ENCODE data around the gene MAP4K5. TPM values are rescaled to one million over a fixed set of nuclear protein-coding genes. Genes with fewer than 3 reads are reported as not detected.

MAP4K5 gene
- total RNA-seq, 1 experiment from 2014 or later, result 42.7 TPM

DNA sequence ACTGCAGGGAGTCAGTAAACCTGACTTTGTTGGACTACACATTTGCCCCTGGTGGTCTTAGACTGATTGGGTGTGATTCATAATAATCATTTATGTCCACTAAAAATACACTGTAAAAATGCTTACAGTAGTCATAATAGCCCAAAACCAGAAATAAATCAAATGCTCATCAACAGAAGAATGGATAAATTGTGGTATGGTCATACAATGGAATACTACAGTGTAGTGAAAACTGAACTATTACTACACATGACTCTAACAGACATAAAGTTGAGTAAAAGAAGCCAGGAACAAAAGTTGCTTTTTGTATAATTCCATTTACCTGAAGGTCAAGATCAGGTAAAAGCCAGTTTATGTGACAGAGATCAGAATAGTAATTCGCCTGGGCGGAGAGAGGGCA, 78.5 kb downstream of the MAP4K5 start:
- H2BK15ac ChIP-seq (ENCODE audit: low read depth, low read length), result no peak overlapping the region
- H3K9me3 Mint-ChIP-seq, result no peaks in the 10 kb centered on the region
- no peaks in the 10 kb centered on the region for H3K79me2 ChIP-seq (ENCODE audit: insufficient read depth, low read length)
- no peaks in the 10 kb centered on the region for H3K9me3 ChIP-seq (ENCODE audit: control insufficient read depth, low read depth, low read length)
- DNase-seq, result no peak
- H4K5ac ChIP-seq (ENCODE audit: insufficient read length, low read depth, low read length), result no peak overlapping the region
- H3K4me2 ChIP-seq (ENCODE audit: insufficient read depth, insufficient read length, low read length), result no peak overlapping the region
- H3K4me1 Mint-ChIP-seq, result peaks cover 1 to 3% of the 10 kb centered on the region in 2 experiments; a peak in 2 of 4 replicates
- TF ChIP-seq, protein P1, sequence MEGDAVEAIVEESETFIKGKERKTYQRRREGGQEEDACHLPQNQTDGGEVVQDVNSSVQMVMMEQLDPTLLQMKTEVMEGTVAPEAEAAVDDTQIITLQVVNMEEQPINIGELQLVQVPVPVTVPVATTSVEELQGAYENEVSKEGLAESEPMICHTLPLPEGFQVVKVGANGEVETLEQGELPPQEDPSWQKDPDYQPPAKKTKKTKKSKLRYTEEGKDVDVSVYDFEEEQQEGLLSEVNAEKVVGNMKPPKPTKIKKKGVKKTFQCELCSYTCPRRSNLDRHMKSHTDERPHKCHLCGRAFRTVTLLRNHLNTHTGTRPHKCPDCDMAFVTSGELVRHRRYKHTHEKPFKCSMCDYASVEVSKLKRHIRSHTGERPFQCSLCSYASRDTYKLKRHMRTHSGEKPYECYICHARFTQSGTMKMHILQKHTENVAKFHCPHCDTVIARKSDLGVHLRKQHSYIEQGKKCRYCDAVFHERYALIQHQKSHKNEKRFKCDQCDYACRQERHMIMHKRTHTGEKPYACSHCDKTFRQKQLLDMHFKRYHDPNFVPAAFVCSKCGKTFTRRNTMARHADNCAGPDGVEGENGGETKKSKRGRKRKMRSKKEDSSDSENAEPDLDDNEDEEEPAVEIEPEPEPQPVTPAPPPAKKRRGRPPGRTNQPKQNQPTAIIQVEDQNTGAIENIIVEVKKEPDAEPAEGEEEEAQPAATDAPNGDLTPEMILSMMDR (conservative IDR thresholded peaks at IDR 0.05), result no peak
- no peak overlapping the region for H2BK120ac ChIP-seq (ENCODE audit: low read depth, low read length, poor library complexity, severe bottlenecking)
- no peak overlapping the region for H3K14ac ChIP-seq (ENCODE audit: insufficient read depth, low read length)
- no peaks in the 10 kb centered on the region for H3K27me3 Mint-ChIP-seq (ENCODE audit: low read depth)
- H3K4me3 Mint-ChIP-seq, result no peak overlapping the region
- H3K23ac ChIP-seq (ENCODE audit: insufficient read length, low read depth, low read length), result no peak overlapping the region
- H4K91ac ChIP-seq (ENCODE audit: insufficient read length, low read depth, low read length), result no peak overlapping the region
- no peak overlapping the region for H4K8ac ChIP-seq (replicated peaks; ENCODE audit: insufficient read length, low read depth, low read length)
- H3K23me2 ChIP-seq (ENCODE audit: insufficient read length, low read depth, low read length, poor library complexity, severe bottlenecking), result no peaks in the 10 kb centered on the region
- no peaks in the 10 kb centered on the region for H3K27me3 ChIP-seq (ENCODE audit: insufficient read depth, low read length)
- H2BK5ac ChIP-seq (ENCODE audit: insufficient read length, low read length), result no peak overlapping the region
- WGBS (ENCODE audit: extremely low coverage, insufficient read length, low lambda C conversion rate), result no CpG with 5 or more reads among the region's 2 CpGs
- no peak overlapping the region for H3K18ac ChIP-seq (ENCODE audit: insufficient read length, low read depth, low read length)
- H3K36me3 Mint-ChIP-seq (ENCODE audit: insufficient read depth in 1 of 3, low read depth in 3 of 3), result peaks cover 22 to 47% (median 36%) of the 10 kb centered on the region in 3 experiments
- no peaks in the 10 kb centered on the region for H4K20me1 ChIP-seq (ENCODE audit: control insufficient read depth, insufficient read depth, insufficient read length)
- H3K9ac ChIP-seq (ENCODE audit: extremely low read depth, insufficient read length, low read length), result no peak overlapping the region
- no peaks in the 10 kb centered on the region for H3K4me1 ChIP-seq (ENCODE audit: insufficient read depth, low read length)
- no peak overlapping the region for H3K27ac ChIP-seq (ENCODE audit: insufficient read length, low read depth, low read length)
- H3K27ac Mint-ChIP-seq, result no peak overlapping the region
- no peak overlapping the region for H3K4ac ChIP-seq (ENCODE audit: low read depth, low read length)
- H2AK5ac ChIP-seq (ENCODE audit: insufficient read length, low read length), result no peak overlapping the region
- no peak overlapping the region for H3T11ph ChIP-seq (ENCODE audit: low read length)
- no peak overlapping the region for H2AFZ ChIP-seq (ENCODE audit: low read length)
- no peak overlapping the region for H2BK12ac ChIP-seq (ENCODE audit: insufficient read length, low read depth, low read length)
- no peak overlapping the region for H2BK20ac ChIP-seq (ENCODE audit: low read depth, low read length, poor library complexity, severe bottlenecking)
- no peak overlapping the region for H3K56ac ChIP-seq (ENCODE audit: insufficient read length, low read depth, low read length)
- no peaks in the 10 kb centered on the region for H3K79me1 ChIP-seq (ENCODE audit: insufficient read depth, low read depth, low read length, poor library complexity, severe bottlenecking)

All from H9 (cell line).